OCI-LY3 (cell line): ENCODE measurements around the gene TRPM7.

Experiments
- H2AFZ ChIP-seq: fragments of 200-600, 300-600 bp; shearing (Covaris generic); 2 replicates; pipeline ENCODE4 v1.6.0; 2014; ENCODE audit warnings: antibody characterized with exemption, low read depth, low read length
- H3K27ac ChIP-seq: fragments of 200-600, 300-600 bp; sonication (generic); 2 replicates; pipeline ENCODE4 v1.5.1; 2014; ENCODE audit warnings: mild to moderate bottlenecking, low read length, moderate library complexity, mixed read lengths
- H3K27me3 ChIP-seq: fragments of 200-600, 300-600 bp; sonication (generic); 2 replicates; pipeline ENCODE4 v1.6.1; 2014; ENCODE audit warnings: low read depth, low read length, mixed read lengths
- H3K36me3 ChIP-seq: fragments of 200-600, 300-600 bp; sonication (generic); replicated peaks from 2 replicates; pipeline ENCODE3; 2014; ENCODE audit warnings: low read depth, low read length, mixed read lengths
- H3K4me1 ChIP-seq: fragments of 300-600, 200-600 bp; sonication (generic); 2 replicates; pipeline ENCODE4 v1.6.1; 2014; ENCODE audit warnings: low read length, mixed read lengths
- H3K4me2 ChIP-seq: fragments of 200-600, 300-600 bp; sonication (generic); 2 replicates; pipeline ENCODE4 v1.6.1; 2014; ENCODE audit warnings: low read length, mixed read lengths
- H3K4me3 ChIP-seq: fragments of 300-600, 200-600 bp; sonication (generic); 2 replicates; pipeline ENCODE4 v1.5.1; 2014; ENCODE audit warnings: antibody characterized with exemption, mild to moderate bottlenecking, low read length, moderate library complexity
- H3K79me2 ChIP-seq: fragments of 300-600, 200-600 bp; shearing (Covaris generic); 2 replicates; pipeline ENCODE4 v1.6.1; 2014; ENCODE audit warnings: mild to moderate bottlenecking, low read length, mixed read lengths
- H3K9ac ChIP-seq: fragments of 300-600, 200-600 bp; shearing (Covaris generic); 2 replicates; pipeline ENCODE4 v1.6.0; 2014; ENCODE audit warnings: mild to moderate bottlenecking, low read length, moderate library complexity
- H3K9me3 ChIP-seq: fragments of 200-600, 300-600 bp; shearing (Covaris generic); 2 replicates; pipeline ENCODE4 v1.6.1; 2014; ENCODE audit warnings: low read length, mixed read lengths; ENCODE audit not compliant: insufficient read depth
- H4K20me1 ChIP-seq: fragments of 200-600, 300-600 bp; sonication (generic); 2 replicates; pipeline ENCODE4 v1.6.1; 2016; ENCODE audit warnings: low read length, mixed read lengths; ENCODE audit not compliant: insufficient read depth
- CTCF ChIP-seq: fragments of 200-600, 300-600 bp; sonication (generic); IDR thresholded peaks from 2 replicates; pipeline ENCODE4 v1.5.1; 2014; ENCODE audit warnings: antibody characterized with exemption, low read length, low read depth
- EZH2phosphoT487 ChIP-seq: fragments of 200-600 bp; shearing (Covaris generic); IDR thresholded peaks from 2 replicates; pipeline ENCODE4 v1.6.1; 2018; ENCODE audit warnings: antibody characterized with exemption, mixed run types, low read depth

TRPM7 gene

GRCh38 chr15:50712018-50712417, 25.4 kb upstream of the TRPM7 start:
- Histone ChIP-seq H3K36me3 (peaks cover 6% of the 10 kb centered on the region), H3K9me3 (no peaks in the 10 kb centered on the region), H3K9ac (no peak overlapping the region), H3K79me2 (no peaks in the 10 kb centered on the region), H3K4me1 (no peaks in the 10 kb centered on the region), H3K27me3 (no peaks in the 10 kb centered on the region), H3K27ac (no peak overlapping the region), H3K4me3 (no peak overlapping the region), H4K20me1 (no peaks in the 10 kb centered on the region), H2AFZ (no peak overlapping the region), H3K4me2 (no peak overlapping the region)
- TF ChIP-seq CTCF (no peak), EZH2phosphoT487 (no peak)

- no peaks in the 10 kb centered on the region for H3K9me3 ChIP-seq
- TF ChIP-seq EZH2phosphoT487 (no peak), CTCF (no peak)
- H2AFZ ChIP-seq: no peak overlapping the region
- no peak overlapping the region for H3K4me2 ChIP-seq
- H3K36me3 ChIP-seq: peaks cover 6% of the 10 kb centered on the region
- no peak overlapping the region for H3K27ac ChIP-seq
- no peaks in the 10 kb centered on the region for H3K79me2 ChIP-seq
- no peaks in the 10 kb centered on the region for H3K4me1 ChIP-seq
- no peak overlapping the region for H3K9ac ChIP-seq
- no peaks in the 10 kb centered on the region for H3K27me3 ChIP-seq
- no peaks in the 10 kb centered on the region for H4K20me1 ChIP-seq
- no peak overlapping the region for H3K4me3 ChIP-seq
Observed at GRCh38 chr15:50710585-50710984, 24.0 kb upstream of the TRPM7 start.

GRCh38 chr15:50707878-50708427, 21.4 kb upstream of the TRPM7 start:
- no peaks in the 10 kb centered on the region for H3K27me3 ChIP-seq
- H3K4me3 ChIP-seq: no peak overlapping the region
- H3K9me3 ChIP-seq: no peaks in the 10 kb centered on the region
- H3K4me1 ChIP-seq: no peaks in the 10 kb centered on the region
- H3K9ac ChIP-seq: no peak overlapping the region
- H4K20me1 ChIP-seq: no peaks in the 10 kb centered on the region
- H3K79me2 ChIP-seq: no peaks in the 10 kb centered on the region
- TF ChIP-seq CTCF: no peak
- no peak for TF ChIP-seq EZH2phosphoT487
- H3K36me3 ChIP-seq: peaks cover 6% of the 10 kb centered on the region
- H3K27ac ChIP-seq: no peak overlapping the region
- H2AFZ ChIP-seq: no peak overlapping the region
- H3K4me2 ChIP-seq: no peak overlapping the region

- Histone ChIP-seq H3K27ac (no peak overlapping the region), H3K4me3 (no peak overlapping the region), H3K27me3 (no peaks in the 10 kb centered on the region), H2AFZ (no peak overlapping the region), H3K9ac (no peak overlapping the region), H3K4me2 (no peak overlapping the region), H3K9me3 (no peaks in the 10 kb centered on the region), H3K36me3 (peaks cover 3% of the 10 kb centered on the region), H3K79me2 (no peaks in the 10 kb centered on the region), H4K20me1 (no peaks in the 10 kb centered on the region), H3K4me1 (no peaks in the 10 kb centered on the region)
- TF ChIP-seq EZH2phosphoT487 (no peak), CTCF (no peak)
Observed at GRCh38 chr15:50702762-50703334, 16.3 kb upstream of the TRPM7 start.
